Activated CD8-positive, alpha-beta memory T cell treated with anti-CD3 and anti-CD28 coated beads, Interleukin-2, amount 10 ng/mL, durations not matched to agents 7 days and 5 days (primary cell): ENCODE measurements around the gene RFNG. TPM values are rescaled to one million over a fixed set of nuclear protein-coding genes. Genes with fewer than 3 reads are reported as not detected.

Experiments
- ATAC-seq: fragments of 150-1000 bp; cut with Tn5 transposase; one replicate; pipeline ENCODE4 v1.10.0; 2021; ENCODE audit warnings: moderate library complexity
- CTCF ChIA-PET: fragments of 350-600 bp; sonication (Branson Sonifier 250); formaldehyde crosslinking; loops from one replicate; lab custom pipeline; 2021; ENCODE audit warnings: antibody characterized with exemption; lab: Charles Lee
- DNase-seq: peaks from one replicate; pipeline ENCODE4 v3.0.0-alpha.2; 2020
- H3K27ac Mint-ChIP-seq: one replicate; pipeline ENCODE4 v1.8.0; 2021; ENCODE audit warnings: mild to moderate bottlenecking, mixed read lengths
- H3K27me3 Mint-ChIP-seq: one replicate; pipeline ENCODE4 v1.8.0; 2021; ENCODE audit warnings: mixed read lengths
- H3K36me3 Mint-ChIP-seq: one replicate; pipeline ENCODE4 v1.8.0; 2021; ENCODE audit warnings: mild to moderate bottlenecking, mixed read lengths
- H3K4me1 Mint-ChIP-seq: one replicate; pipeline ENCODE4 v1.8.0; 2021; ENCODE audit warnings: mixed read lengths
- H3K4me3 Mint-ChIP-seq: one replicate; pipeline ENCODE4 v1.8.0; 2021; ENCODE audit warnings: mild to moderate bottlenecking, moderate library complexity, mixed read lengths
- H3K9me3 Mint-ChIP-seq: one replicate; pipeline ENCODE4 v1.8.0; 2022; ENCODE audit warnings: low read depth, mixed read lengths
- total RNA-seq, 2 experiments: library from RNA; stranded (reverse); gene quantifications; one replicate each; pipeline ENCODE4 v1.2.3, GENCODE V29; 2021

The RFNG gene
- total RNA-seq, 2 experiments from 2014 or later: 20.9 to 23.0 TPM

GRCh38 chr17:82016875-82017459 is 34.6 kb downstream of the RFNG start:
- H3K27ac Mint-ChIP-seq: no peak overlapping the region
- H3K36me3 Mint-ChIP-seq: peaks cover 4% of the 10 kb centered on the region
- no peaks in the 10 kb centered on the region for H3K9me3 Mint-ChIP-seq
- DNase-seq (no peak), ATAC-seq (no peak)
- no peaks in the 10 kb centered on the region for H3K27me3 Mint-ChIP-seq
- no peak overlapping the region for H3K4me3 Mint-ChIP-seq
- peaks cover 11% of the 10 kb centered on the region for H3K4me1 Mint-ChIP-seq
- CTCF ChIA-PET: interaction anchor here (9.0 kb wide), 1 partner anchor 57 kb away, joined by 181 read pairs; the partner anchor contains the start of gene NOTUM

GRCh38 chr17:82016061-82016874 is 35.3 kb downstream of the RFNG start:
- CTCF ChIA-PET: interaction anchor here (9.0 kb wide), 1 partner anchor 56 kb away, joined by 181 read pairs; the partner anchor contains the start of gene NOTUM
- H3K27me3 Mint-ChIP-seq: no peaks in the 10 kb centered on the region
- DNase-seq (no peak), ATAC-seq (no peak)
- no peaks in the 10 kb centered on the region for H3K9me3 Mint-ChIP-seq
- no peak overlapping the region for H3K4me3 Mint-ChIP-seq
- H3K36me3 Mint-ChIP-seq: peaks cover 4% of the 10 kb centered on the region
- H3K4me1 Mint-ChIP-seq: peaks cover 6% of the 10 kb centered on the region
- H3K27ac Mint-ChIP-seq: no peak overlapping the region

- H3K27ac Mint-ChIP-seq: no peak overlapping the region
- ATAC-seq: no peak
Observed at GRCh38 chr17:82015311-82015971, 36.2 kb downstream of the RFNG start.

GRCh38 chr17:82014971-82015310 is 36.7 kb downstream of the RFNG start:
- CTCF ChIA-PET: no interaction called here
- peaks cover 4% of the 10 kb centered on the region for H3K36me3 Mint-ChIP-seq
- DNase-seq: no peak
- H3K27ac Mint-ChIP-seq: no peak overlapping the region
- no peak overlapping the region for H3K4me3 Mint-ChIP-seq
- peaks cover 1% of the 10 kb centered on the region for H3K4me1 Mint-ChIP-seq
- no peak for ATAC-seq
- no peaks in the 10 kb centered on the region for H3K9me3 Mint-ChIP-seq
- no peaks in the 10 kb centered on the region for H3K27me3 Mint-ChIP-seq

More at GRCh38 chr17:82015311-82015971, 36.2 kb downstream of the RFNG start:
- no peak overlapping the region for H3K4me3 Mint-ChIP-seq
- peaks cover 4% of the 10 kb centered on the region for H3K36me3 Mint-ChIP-seq
- H3K27me3 Mint-ChIP-seq: no peaks in the 10 kb centered on the region
- no peaks in the 10 kb centered on the region for H3K9me3 Mint-ChIP-seq
- no peak for DNase-seq
- CTCF ChIA-PET: interaction anchor here (9.0 kb wide), 1 partner anchor 55 kb away, joined by 181 read pairs; the partner anchor contains the start of gene NOTUM
- peaks cover 3% of the 10 kb centered on the region for H3K4me1 Mint-ChIP-seq

GRCh38 chr17:82014432-82014831 is 37.2 kb downstream of the RFNG start:
- H3K27ac Mint-ChIP-seq: no peak overlapping the region
- peaks cover 4% of the 10 kb centered on the region for H3K36me3 Mint-ChIP-seq
- H3K9me3 Mint-ChIP-seq: no peaks in the 10 kb centered on the region
- no peak for DNase-seq
- ATAC-seq: no peak
- peaks cover 5% of the 10 kb centered on the region for H3K4me1 Mint-ChIP-seq
- no peaks in the 10 kb centered on the region for H3K27me3 Mint-ChIP-seq
- CTCF ChIA-PET: no interaction called here
- no peak overlapping the region for H3K4me3 Mint-ChIP-seq

GRCh38 chr17:82013772-82014321 is 37.8 kb downstream of the RFNG start:
- Mint-ChIP-seq H3K9me3 (no peaks in the 10 kb centered on the region), H3K4me1 (peaks cover 7% of the 10 kb centered on the region), H3K27me3 (no peaks in the 10 kb centered on the region), H3K27ac (no peak overlapping the region), H3K36me3 (peaks cover 4% of the 10 kb centered on the region), H3K4me3 (no peak overlapping the region)
- CTCF ChIA-PET: interaction anchor here (2.9 kb wide), 1 partner anchor 54 kb away, joined by 10 read pairs; no protein-coding TSS in a partner anchor
- DNase-seq: no peak
- no peak for ATAC-seq

- DNase-seq: no peak
- peaks cover 7% of the 10 kb centered on the region for H3K4me1 Mint-ChIP-seq
- no peak overlapping the region for H3K4me3 Mint-ChIP-seq
- no peak overlapping the region for H3K27ac Mint-ChIP-seq
- CTCF ChIA-PET: interaction anchor here (2.9 kb wide), 1 partner anchor 54 kb away, joined by 10 read pairs; no protein-coding TSS in a partner anchor
- H3K27me3 Mint-ChIP-seq: no peaks in the 10 kb centered on the region
- H3K9me3 Mint-ChIP-seq: no peaks in the 10 kb centered on the region
- no peaks in the 10 kb centered on the region for H3K36me3 Mint-ChIP-seq
- no peak for ATAC-seq
Observed at GRCh38 chr17:82013341-82013740, 38.3 kb downstream of the RFNG start.

GRCh38 chr17:82012640-82013295 is 38.8 kb downstream of the RFNG start:
- CTCF ChIA-PET: interaction anchor here (1.1 to 2.9 kb wide), 2 partner anchors 9 to 53 kb away, joined by 4 to 10 read pairs; no protein-coding TSS in a partner anchor
- ATAC-seq: no peak
- H3K27ac Mint-ChIP-seq: no peak overlapping the region

GRCh38 chr17:82012261-82012639 is 39.4 kb downstream of the RFNG start:
- DNase-seq (no peak), ATAC-seq (no peak)
- no peak overlapping the region for H3K4me3 Mint-ChIP-seq
- H3K27ac Mint-ChIP-seq: no peak overlapping the region
- H3K9me3 Mint-ChIP-seq: no peaks in the 10 kb centered on the region
- H3K4me1 Mint-ChIP-seq: peaks cover 7% of the 10 kb centered on the region
- H3K36me3 Mint-ChIP-seq: no peaks in the 10 kb centered on the region
- CTCF ChIA-PET: interaction anchor here (1.1 to 2.9 kb wide), 2 partner anchors 9 to 53 kb away, joined by 4 to 10 read pairs; no protein-coding TSS in a partner anchor
- no peaks in the 10 kb centered on the region for H3K27me3 Mint-ChIP-seq

More at GRCh38 chr17:82012640-82013295, 38.8 kb downstream of the RFNG start:
- no peaks in the 10 kb centered on the region for H3K27me3 Mint-ChIP-seq
- no peaks in the 10 kb centered on the region for H3K9me3 Mint-ChIP-seq
- H3K36me3 Mint-ChIP-seq: no peaks in the 10 kb centered on the region
- no peak for DNase-seq
- H3K4me3 Mint-ChIP-seq: no peak overlapping the region
- H3K4me1 Mint-ChIP-seq: peaks cover 7% of the 10 kb centered on the region

GRCh38 chr17:82011617-82012187 is 39.9 kb downstream of the RFNG start:
- Mint-ChIP-seq H3K9me3 (no peaks in the 10 kb centered on the region), H3K4me3 (no peak overlapping the region), H3K27me3 (no peaks in the 10 kb centered on the region), H3K27ac (no peak overlapping the region), H3K4me1 (peaks cover 7% of the 10 kb centered on the region), H3K36me3 (no peaks in the 10 kb centered on the region)
- ATAC-seq: no peak
- no peak for DNase-seq
- CTCF ChIA-PET: interaction anchor here (1.1 to 2.9 kb wide), 2 partner anchors 10 to 52 kb away, joined by 4 to 10 read pairs; no protein-coding TSS in a partner anchor

GRCh38 chr17:82010575-82011525 is 40.8 kb downstream of the RFNG start:
- CTCF ChIA-PET: interaction anchor here (1.7 to 2.9 kb wide), 2 partner anchors 9 to 51 kb away, joined by 7 to 10 read pairs; no protein-coding TSS in a partner anchor
- ATAC-seq (no peak), DNase-seq (no peak)
- no peak overlapping the region for H3K4me3 Mint-ChIP-seq
- H3K4me1 Mint-ChIP-seq: peaks cover 7% of the 10 kb centered on the region
- no peaks in the 10 kb centered on the region for H3K36me3 Mint-ChIP-seq
- no peak overlapping the region for H3K27ac Mint-ChIP-seq
- H3K9me3 Mint-ChIP-seq: no peaks in the 10 kb centered on the region
- no peaks in the 10 kb centered on the region for H3K27me3 Mint-ChIP-seq
